Measurements from ENCODE around the gene RHOF. TPM values are rescaled to one million over a fixed set of nuclear protein-coding genes. Genes with fewer than 3 reads are reported as not detected.

The RHOF gene
- total and polyA plus RNA-seq, 2 of the 13 experiments (the other 11 are each of a cell fraction or from before 2014, with no cell fraction given): 14.6 to 32.2 TPM

- H3K9me3 ChIP-seq (ENCODE audit: low read length): no peaks in the 10 kb centered on the region
- ChIA-PET CTCF (ENCODE audit: low intra/inter-chr PET ratio, low total read pairs) (interaction anchor here (1.2 to 3.9 kb wide), 6 partner anchors 13 to 99 kb away, joined by 4 to 89 read pairs (median 21); partner anchors contain the start of gene PSMD9), POLR2A (interaction anchor here (0.8 to 14.0 kb wide), 15 partner anchors 11 to 109 kb away, joined by 3 to 393 read pairs (median 5); partner anchors contain the start of genes HPD, PSMD9, SETD1B and TMEM120B)
- H3K4me2 ChIP-seq (ENCODE audit: low read depth, low read length): peak overlapping the region; percentile 95
- no TSS peak for BruUV-seq (replicated peaks)
- WGBS (ENCODE audit: low lambda C conversion rate): 43% methylated on average over 7 of the region's 15 CpGs
- H3K4me3 ChIP-seq (replicated peaks in 1 of 3; ENCODE audit: insufficient read depth in 1 of 3, low read depth in 2 of 3, low read length in 3 of 3): peak overlapping the region in 1 of 3 experiments; percentile 79; a peak in 2 of 6 replicates
- intact Hi-C loops (cut with micrococcal nuclease; ENCODE audit: unreplicated experiment) (loop anchor here (1.0 kb wide), 3 partner anchors 17 to 99 kb away; no protein-coding TSS in a partner anchor), in situ Hi-C loops (cut with HindIII; ENCODE audit: extremely low pct_ligation_motif_present, low pct_unique_long_range_greater_than_20kb) (no loop called here)
- peaks cover 83% of the 10 kb centered on the region for H3K4me1 ChIP-seq (ENCODE audit: insufficient read depth, low read length)
- H3K27me3 ChIP-seq (ENCODE audit: control insufficient read depth in 1 of 2, insufficient read depth in 2 of 2, low read length in 2 of 2): no peaks in the 10 kb centered on the region
- ATAC-seq (peak; percentile 21), DNase-seq (ENCODE audit: low spot score) (peak; percentile 83), FAIRE-seq (peak; percentile 87)
- H2AFZ ChIP-seq (ENCODE audit: low read length): no peak overlapping the region
- peak overlapping the region; percentile 85 for H3K27ac ChIP-seq (ENCODE audit: extremely low read length, insufficient read depth, low read length)
- H3K9ac ChIP-seq (ENCODE audit: insufficient read depth, low read depth, low read length): peak overlapping the region; percentile 62
- H3K79me2 ChIP-seq (ENCODE audit: insufficient read depth, low read length): peaks cover 49% of the 10 kb centered on the region
- peaks cover 7% of the 10 kb centered on the region; the same call in 1 of the 2 replicates for H4K20me1 ChIP-seq (ENCODE audit: insufficient read depth, low read length)
- H3K36me3 ChIP-seq (replicated peaks in 1 of 2; ENCODE audit: control insufficient read depth in 1 of 2, insufficient read depth in 2 of 2, low read length in 2 of 2): no peaks in the 10 kb centered on the region; a peak in 3 of 5 replicates
- no peak for TF ChIP-seq NFYB (CRISPR knock-in tag; IDR thresholded peaks at IDR 0.05)
- no peak for TF ChIP-seq CCAR2 (optimal IDR thresholded peaks at IDR 0.05; ENCODE audit: low read depth, low read length)
- TF ChIP-seq MAFK (conservative IDR thresholded peaks at IDR 0.05 in 1 of 2, IDR thresholded peaks at IDR 0.05 in 1 of 2; ENCODE audit: low read length in 2 of 2): peak; percentile 67 to 89
- TF ChIP-seq XRCC5 (optimal IDR thresholded peaks at IDR 0.05; ENCODE audit: low read length): peak; percentile 61
- TF ChIP-seq ZNF629 (CRISPR knock-in tag; conservative IDR thresholded peaks at IDR 0.05): peak; percentile 84
- TF ChIP-seq TEAD2 (CRISPR knock-in tag; IDR thresholded peaks at IDR 0.05): no peak
- TF ChIP-seq ZNF329 (CRISPR knock-in tag; IDR thresholded peaks at IDR 0.05; ENCODE audit: low read depth): no peak
- 0 out of 2 replicates have a peak, but pooled peaks have one; percentile 33 for TF ChIP-seq SMAD3 (CRISPR knock-in tag; IDR thresholded peaks at IDR 0.05)
- no peak for TF ChIP-seq ZNF614 (CRISPR knock-in tag; IDR thresholded peaks at IDR 0.05; ENCODE audit: borderline replicate concordance)
- TF ChIP-seq MED1 (CRISPR knock-in tag; IDR thresholded peaks at IDR 0.05): peak; percentile 66
- peak; percentile 24; the same call in 1 of the 2 replicates for TF ChIP-seq ARID5B (CRISPR knock-in tag; IDR thresholded peaks at IDR 0.05)
- peak; percentile 50; the same call in 1 of the 2 replicates for TF ChIP-seq DR1 (CRISPR knock-in tag; IDR thresholded peaks at IDR 0.05)
- TF ChIP-seq EP300 (IDR thresholded peaks at IDR 0.05; ENCODE audit: low read depth in 2 of 2, low read length in 2 of 2): no peak
- TF ChIP-seq EP300 (CRISPR knock-in tag; IDR thresholded peaks at IDR 0.05; ENCODE audit: borderline replicate concordance): peak; percentile 7; the same call in 1 of the 2 replicates
- peak; percentile 92 for TF ChIP-seq KDM3A (CRISPR knock-in tag; IDR thresholded peaks at IDR 0.05; ENCODE audit: low read depth)
- TF ChIP-seq ZNF292 (CRISPR knock-in tag; IDR thresholded peaks at IDR 0.05; ENCODE audit: borderline replicate concordance, low read depth): no peak
- TF ChIP-seq PATZ1 (CRISPR knock-in tag; IDR thresholded peaks at IDR 0.05): no peak; the same call in 1 of the 2 replicates
- TF ChIP-seq PRPF4 (IDR thresholded peaks at IDR 0.05; ENCODE audit: low read depth, low read length, poor library complexity, severe bottlenecking): no peak
Measured at GRCh38 chr12:121795034-121795968, 1.8 kb upstream of the RHOF start.

Measured in HepG2 (cell line).